Skin of body (tissue), 2 donors: ENCODE data around the gene WASF3. TPM values are rescaled to one million over a fixed set of nuclear protein-coding genes. Genes with fewer than 3 reads are reported as not detected.

Source experiments
- DNase-seq: peaks from one replicate; lab custom pipeline; 2025; lab: John Stamatoyannopoulos, UW
- total RNA-seq: library from RNA; depleted of rRNA; stranded (reverse); fragments of >200 nt; gene quantifications from one replicate; pipeline ENCODE4 v1.2.3, GENCODE V29; 2014

WASF3 gene
- total RNA-seq, 1 donor from 2014 or later, result 5.8 TPM

DNA sequence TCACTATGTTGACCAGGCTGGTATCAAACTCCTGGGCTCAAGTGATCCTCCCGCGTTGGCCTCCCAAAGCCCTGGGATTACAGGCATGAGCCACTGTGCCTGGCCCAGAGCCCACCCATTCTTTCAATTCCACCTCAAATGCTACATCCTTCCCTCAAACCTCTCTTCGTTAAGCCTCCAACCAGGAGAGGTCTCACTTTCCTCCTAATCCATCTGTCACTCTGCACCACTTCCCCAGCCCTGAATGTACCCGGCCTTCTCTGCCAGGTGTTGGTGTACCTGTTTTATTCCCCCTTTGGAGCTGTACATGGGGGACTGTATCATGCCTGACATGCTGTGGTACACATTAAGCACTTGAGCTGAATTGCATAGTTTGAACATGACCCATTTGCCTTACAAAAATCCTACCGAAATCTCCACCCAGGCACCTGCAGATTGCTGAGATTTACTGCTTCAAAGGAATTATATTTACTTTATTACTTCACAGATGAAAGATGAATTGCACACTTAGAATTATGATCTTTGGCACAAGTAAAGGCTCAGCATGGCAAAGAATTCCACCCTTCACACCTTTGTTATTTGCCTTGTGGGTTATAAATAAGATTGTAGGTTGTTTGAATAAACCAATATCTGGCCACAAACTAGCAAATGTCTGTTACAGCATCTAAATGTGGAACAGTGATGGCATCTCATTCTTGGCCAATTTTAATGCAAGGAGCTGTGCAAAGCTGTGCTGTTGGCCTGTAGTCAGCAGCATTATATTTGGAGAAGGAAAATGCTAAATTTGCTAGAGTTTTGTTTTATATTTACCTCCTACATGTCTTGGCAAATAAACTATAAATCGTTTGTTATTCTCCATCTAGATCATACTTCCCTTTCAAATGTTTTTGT lies 15.6 kb upstream of the WASF3 start:
- no peak for DNase-seq

DNA sequence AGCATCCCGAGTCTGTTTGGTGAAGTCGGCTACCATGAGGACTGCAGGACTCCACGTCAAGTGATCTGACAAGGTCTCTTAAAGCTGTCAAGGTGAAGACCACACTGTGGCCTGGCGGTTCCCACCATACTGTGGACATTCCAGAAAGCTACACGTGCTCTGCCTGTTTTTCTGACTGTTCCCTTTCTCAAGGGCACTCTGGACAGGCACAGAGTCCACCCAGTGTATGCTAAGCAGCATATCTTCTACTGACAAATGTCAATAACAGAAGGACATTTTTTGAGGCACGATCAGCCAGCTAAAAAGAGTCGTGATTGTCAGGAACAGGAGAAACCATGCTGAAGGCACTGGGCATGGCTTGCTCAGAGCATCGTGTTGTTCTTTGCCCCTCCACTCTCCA lies 12.8 kb upstream of the WASF3 start:
- no peak for DNase-seq

DNA sequence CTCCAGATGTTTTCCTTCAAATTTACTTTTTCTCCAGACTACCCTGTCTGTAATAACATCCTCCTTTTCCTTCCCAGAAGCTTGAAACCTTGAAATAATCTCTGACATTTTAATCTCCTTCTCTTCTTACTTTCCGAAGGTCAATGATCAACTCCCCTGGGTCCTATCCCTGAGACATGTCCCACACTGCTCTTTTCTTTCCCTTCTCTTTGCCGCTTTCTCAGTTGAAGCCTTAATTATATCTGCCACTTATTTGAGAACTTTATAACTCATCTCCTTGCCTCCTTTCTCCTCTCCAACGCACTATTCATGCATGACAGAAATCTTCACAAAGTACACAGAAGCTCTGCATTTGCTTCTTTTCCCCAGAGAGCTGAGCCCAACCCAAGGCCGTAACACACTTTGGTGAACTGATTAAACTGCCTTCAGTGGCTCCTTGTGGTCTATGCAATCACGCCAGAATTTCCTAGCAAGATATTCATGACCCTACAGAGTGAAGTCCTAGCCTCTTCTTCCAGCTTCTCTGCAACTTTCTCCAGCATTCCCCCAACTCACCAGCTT lies 9.2 kb upstream of the WASF3 start:
- DNase-seq, result no peak

DNA sequence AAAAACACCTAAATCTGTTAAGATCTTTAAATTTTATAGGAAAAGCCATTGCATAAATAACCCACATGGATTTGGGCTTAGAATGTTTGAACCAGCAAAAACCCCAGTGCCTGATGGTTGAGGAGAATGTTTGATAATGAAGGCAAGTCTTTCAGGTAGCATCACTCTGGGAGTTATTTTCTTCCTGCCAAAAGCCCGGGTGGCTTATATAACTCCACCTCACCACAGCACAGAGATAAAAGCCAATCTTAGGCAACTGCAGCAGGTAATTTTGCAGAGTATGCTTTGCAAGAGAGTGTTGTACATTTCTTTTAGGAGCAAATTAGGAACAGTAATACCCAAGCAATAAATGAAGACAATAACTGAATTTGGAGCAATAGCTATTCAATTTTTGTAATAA lies 7.8 kb upstream of the WASF3 start:
- DNase-seq, result no peak

DNA sequence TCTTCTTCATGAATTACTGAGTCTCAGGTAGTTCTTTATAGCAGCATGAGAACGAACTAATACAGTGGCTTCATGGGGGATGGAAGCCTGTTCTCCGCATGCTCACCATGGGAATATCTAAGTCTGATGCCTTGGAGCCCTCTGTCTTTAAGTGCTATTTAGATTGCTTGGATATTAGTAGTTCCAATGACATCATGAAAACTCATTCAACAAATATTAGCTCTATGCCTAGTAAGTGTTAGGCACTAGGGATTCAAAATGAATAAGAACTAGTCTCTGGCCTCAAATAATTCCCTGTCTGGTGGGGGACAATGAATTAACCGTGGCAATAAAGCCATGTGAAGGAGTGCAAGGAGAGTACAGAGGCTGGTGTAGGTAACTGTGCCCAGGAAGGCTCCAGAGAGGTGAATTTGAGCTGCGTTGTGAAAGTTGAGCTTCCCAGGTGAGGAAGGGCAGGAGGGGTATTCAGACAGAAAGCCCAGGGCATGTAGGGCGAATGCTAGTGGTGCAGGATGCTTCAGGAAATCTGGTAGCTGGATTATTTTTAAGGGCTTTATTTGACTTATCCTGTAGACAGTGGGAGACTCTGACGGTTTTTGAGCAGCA lies 6.1 kb upstream of the WASF3 start:
- DNase-seq, result no peak

DNA sequence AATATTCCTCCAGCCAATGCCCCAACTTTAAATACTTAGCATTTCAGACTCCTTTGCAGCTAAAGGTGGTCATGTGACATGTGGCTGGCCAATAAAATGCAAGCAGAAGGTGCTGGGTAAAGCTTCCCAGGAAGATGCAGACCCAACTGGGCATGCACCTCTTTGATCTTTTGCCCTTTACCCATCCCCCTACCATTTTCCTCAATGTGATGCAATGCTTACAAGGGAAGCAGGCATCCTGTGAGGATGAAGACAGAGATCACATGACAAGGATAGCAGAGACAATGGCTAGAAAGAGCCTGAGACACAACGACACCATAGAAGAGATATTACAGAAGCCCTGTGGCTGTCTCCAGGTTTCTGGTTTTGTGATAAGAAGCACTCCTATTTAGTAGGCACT lies 2.1 kb upstream of the WASF3 start:
- DNase-seq, result no peak

DNA sequence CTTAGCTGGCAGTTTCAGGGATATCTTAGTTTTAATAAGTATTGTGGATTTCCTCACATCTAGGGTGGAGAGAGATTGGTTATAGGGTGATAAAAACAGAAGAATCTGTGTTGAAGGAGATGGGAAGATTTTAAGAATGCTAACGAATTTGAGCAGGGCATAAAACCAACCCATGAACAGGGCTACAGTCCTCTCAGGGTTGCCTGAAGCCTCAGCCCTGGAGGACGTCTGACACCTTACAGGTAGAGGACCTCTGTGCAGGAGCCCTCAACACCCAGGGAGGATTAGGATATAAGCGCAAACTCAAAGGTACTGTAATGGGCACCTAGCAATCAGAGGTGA lies 461 bp upstream of the WASF3 start:
- no peak for DNase-seq

DNA sequence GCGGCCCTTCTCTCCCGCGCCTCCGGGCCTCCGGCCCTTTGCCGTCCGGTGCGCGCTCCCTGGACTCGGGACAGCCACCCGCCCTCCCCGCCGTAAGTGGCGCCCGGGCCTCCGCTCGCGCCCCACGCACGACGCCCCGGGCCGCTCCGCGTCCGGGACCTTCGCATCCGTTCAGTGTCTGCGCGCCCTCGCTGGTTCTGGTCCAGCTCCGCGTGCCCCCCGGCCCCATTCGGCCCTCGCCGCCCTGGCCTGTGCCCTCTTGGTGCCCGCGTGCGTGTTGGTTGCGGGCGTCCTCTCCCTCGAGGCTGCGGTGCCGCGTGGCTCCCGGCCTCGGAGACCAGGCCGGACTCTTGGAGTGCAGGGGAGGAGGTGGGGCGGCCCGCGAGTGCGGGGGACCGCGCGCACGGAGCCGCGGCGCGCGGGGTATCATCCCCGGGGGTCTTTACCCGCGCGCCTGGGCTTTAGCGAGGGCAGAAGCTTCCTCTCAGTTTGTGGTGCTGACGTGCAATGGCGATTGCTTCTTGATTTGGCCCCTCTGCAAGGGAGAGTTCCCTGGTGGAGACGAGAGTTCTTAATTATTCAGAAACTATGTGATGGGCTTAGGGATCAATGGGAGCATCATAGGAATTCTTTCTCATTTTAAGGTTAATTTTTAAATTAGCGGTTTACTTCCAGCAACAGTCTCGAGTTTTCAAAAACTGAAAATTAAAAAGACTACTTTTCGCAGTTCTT lies 757 bp downstream of the WASF3 start:
- no peak for DNase-seq

DNA sequence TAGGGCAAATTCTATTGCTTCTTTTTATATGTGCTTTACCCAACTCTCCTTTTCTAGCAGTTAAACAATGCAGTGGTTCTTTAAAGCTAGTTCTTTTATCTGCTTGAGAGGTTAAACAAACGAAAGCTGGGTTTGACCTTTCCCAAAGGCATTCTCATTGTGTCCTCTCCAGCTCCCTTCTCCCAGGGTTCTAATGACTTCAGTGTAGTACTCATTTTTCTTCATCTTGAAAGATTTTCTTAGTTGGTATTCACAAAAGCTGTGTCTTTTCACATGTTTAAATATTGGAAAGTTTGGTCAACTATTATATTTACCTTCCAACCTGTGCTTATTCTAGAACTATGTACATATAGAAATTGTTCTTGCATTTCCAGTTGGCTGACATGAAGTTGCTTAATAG lies 1.5 kb downstream of the WASF3 start:
- DNase-seq, result no peak

DNA sequence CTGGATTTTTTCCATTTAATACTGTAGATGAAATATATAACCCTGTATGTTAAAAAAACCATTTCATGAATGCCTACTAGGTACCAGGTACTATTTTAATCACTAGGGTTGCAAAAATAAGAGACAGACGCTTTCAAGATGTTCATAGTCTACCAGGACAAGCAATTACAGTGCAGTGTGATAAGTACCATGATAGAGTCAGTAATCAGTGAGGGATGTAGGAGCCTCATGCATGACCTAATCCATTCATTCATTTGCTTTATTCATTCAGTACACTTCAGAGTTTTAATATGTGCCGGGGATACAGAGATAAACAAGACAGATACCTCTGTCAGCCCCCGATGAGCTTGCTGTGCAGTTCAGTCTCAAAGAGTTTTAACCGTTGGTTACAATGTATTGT lies 3.0 kb downstream of the WASF3 start:
- DNase-seq, result no peak

DNA sequence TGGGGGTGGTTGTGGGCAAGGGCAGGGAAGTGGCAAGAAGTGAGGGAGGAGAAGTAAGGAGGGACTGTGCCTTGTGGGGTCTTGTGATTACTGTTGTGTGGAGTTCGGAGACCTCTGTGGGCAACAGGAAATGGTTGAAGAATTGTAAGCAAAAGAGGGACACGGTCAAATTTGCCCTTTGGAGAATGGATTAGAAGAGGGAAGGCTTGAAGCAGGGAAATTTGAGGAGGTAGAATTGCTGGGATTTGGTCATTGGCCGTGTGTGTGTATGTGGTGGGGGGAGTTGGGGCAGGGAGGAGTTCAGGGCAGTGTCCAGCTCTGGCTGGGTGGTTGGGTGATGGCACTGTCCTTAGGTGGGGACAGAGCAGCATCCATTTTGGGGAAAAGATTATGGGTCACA lies 3.6 kb downstream of the WASF3 start:
- no peak for DNase-seq

DNA sequence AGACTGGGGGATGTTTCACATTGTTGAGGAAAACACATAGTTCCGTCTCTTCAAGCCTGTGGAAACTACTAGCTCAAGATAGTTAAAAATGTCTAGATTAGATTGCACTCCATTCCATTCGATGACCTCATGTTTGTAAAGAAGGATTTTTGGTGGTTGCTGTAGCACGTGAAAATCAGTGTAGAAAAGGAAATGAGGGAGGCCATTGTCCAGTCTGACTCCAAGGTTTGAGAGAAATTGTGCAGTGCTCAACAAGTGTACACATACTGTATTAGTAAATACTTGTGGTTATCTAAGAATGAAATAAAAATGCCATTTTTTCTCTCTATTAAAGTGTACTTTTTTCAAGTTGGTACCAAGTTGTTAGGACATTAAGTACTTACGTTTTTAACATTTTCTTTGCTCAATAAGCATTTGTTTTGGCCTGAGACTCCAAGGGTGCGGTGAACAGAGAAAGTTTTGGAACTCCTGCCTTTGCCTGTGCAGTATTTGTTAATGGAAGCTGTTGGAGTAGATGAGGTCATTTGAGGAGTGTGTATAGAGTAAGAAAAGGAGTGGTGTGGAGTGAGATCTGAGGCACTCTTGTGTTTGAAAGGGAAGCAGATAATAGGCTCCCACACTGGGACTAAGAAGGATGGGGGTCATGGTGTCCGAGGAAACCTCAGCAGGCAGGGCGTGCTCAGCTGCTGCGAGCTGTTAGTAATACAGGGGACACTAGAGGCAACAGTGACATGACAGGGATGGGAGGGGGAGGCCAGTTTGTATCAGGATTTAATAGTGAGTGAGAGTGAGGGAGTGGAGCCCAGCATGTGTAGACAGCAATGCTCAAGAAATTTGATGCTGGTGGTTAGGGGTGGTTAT lies 4.4 kb downstream of the WASF3 start:
- no peak for DNase-seq

DNA sequence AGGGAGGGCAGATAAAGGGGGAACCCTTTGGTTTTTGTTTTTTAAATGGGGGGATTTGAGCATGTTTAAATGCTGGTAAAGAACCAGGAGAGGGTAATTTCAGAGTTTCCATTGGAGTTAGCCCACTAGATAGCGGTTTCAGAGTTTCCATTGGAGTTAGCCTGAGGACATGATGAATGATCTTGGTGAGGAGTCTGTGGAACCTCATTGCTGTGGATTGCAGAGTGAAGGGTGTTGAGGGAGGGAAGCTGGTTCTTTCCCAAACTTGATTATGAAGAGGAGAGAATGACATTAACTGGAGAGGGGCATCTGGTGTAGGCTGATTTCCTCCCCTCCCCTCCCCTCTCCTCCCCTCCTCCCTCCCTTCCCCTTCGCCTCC lies 5.0 kb downstream of the WASF3 start:
- DNase-seq, result no peak

DNA sequence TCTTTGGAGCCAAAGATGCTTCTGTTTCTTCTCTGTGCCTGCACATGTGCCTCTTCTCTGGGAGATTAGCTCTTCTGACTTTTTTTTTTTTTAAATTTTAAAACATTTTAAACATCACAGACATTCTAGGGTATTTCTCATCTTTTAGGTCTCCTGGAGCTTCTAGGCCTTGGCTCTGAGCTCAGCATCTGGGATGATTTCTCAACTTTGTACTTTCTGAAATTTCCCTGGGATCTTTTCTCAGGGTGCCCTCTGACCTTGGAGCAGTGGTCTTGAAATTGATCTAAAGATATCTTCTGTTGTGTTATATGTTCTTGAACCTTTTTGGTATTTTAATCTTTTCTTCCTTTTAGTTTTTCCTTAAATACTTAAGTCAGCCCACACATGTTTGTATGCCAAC lies 6.2 kb downstream of the WASF3 start:
- DNase-seq, result no peak

DNA sequence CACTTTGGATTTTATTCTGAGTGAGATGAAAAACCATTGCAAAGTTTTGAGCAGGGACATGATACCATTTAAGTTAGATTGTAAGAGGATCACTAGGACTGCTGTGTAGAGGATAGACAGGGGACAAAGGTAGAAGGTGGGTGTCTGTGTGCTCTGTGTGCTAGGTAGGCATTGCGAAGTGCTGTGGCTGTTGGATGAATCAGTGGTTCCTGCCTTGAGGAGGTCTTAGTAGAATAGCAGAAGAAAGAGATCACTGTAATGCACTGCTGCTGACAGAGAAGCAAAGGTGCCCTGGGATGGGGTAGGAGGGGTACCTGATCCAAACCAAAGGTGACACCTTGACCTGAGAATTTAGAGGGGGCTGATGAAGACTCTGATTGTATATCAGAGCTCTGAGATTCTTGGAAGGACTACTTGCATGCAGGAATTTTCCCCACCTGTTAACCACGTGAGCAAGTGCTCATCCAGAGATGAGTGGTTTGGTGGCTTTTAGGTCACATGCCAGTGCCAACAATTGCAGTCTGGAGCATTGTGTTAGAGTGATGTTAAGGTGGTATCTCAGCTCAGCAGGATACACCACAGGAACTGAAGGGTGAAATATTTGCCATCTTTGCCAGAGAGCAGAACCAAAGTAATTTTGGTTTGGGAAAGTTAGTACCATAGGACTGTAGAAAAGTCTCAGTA lies 10.8 kb downstream of the WASF3 start:
- DNase-seq, result no peak

DNA sequence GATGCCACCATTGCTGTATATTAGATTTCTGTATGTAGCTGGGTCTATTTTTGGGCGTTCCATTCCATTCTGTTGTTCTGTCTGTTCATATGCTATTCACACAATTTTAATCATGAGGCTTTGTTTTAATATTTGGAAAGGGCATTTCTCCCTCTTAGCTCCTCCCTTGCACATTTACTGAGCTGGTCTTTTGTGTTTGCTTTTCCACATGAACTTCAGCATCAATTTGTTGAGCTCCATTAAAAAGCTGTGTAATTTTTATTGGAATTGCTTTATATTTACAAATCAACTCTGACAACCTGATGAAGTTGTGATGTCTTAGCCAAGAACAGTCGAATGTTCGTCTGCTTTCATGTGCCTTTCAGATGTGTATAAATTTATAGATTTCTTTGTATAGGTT lies 14.0 kb downstream of the WASF3 start:
- DNase-seq, result no peak

DNA sequence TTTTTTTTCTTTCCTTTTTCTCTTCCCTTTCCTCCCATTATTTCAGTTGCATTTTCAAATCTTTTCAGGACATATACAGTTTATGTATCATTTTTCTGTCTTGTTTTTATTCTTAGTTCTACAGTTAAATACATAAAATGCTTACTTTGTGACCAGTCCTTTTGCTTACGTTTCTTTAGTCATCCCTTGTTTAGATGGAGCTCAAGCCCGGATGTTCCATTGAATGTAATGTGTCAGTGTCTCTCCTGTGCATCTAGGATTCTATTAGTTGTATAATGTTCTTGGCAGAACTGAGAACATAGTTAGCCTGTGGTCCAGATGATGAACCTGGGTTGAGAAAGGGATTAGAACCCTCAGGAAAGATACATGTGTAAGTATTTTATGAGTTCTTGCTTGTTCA lies 17.8 kb downstream of the WASF3 start:
- DNase-seq, result no peak

DNA sequence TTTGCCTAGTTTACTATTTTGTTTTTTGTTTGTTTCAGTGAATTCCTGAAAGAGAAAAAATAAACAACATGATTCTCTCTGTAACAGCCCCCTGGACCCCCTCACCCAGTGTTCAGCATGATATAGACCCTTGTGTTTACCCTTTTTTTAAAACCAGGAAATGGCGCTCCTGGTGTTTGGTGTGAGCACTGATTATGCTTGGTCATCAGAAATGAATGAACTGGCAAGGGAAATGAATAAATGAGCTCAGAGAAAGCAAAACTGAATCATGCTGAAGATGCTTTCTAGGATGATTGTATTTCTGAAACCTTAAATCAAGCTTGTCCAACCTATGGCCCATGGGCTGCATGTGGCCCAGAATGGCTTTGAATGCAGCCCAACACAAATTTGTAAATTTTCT lies 22.1 kb downstream of the WASF3 start:
- DNase-seq, result no peak

DNA sequence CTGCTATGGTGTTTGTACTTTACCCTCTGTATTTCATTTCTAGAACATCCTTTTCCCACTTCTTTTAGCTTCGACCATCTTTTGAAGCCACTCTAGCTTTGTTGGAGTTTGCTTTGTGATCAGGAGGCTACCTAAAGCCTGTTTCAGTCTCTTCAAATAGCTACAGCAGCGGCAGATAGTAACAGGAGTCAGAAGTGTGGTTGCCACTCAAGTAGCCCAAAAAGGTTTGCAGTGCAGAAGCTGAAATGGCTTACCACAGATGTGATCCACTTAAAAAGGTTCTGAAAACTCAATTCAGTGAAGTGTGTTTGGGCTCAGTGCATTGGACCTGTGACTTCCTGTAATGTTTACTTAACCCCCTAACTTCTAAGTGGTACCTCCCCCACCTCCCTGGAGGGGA lies 26.2 kb downstream of the WASF3 start:
- DNase-seq, result no peak

DNA sequence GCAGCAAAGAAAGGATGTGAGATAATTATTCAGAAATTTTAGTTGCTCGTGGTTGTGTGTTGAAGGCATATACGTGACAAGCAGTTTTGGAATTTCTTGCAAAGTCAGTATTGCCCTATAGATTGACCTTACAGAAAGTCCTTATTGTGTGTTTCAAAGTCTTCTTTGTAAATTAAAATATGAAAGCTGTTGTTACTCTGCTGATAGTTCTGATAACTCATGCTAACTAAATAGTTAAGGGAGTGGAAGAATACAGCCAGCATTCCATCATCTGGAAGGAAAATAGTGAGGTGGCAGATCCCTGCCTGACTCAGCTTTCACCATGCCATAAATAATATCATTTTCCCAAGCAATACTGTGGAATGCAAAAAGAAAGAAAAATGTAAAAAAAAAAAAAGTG lies 27.2 kb downstream of the WASF3 start:
- peak; percentile 43 for DNase-seq

DNA sequence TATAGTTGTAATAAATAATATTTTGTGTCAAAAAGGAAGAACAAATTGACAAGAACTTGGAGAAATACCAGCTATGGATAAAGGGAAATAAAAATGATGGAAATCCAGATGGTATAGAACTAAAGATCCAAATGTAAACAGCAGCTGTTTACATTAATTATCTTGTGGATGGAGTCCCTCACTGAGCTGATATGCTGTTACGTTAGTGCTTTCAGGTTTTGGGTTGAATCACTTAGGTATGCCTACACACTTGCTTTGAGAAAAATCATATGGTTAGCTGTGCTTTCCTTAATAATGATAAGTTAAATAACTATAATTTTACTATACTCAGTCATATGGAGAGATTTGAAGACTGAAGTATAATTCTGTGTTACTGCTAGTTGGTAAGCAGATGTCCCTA lies 27.7 kb downstream of the WASF3 start:
- no peak for DNase-seq
